Measurements from ENCODE around the gene TGIF2.

The TGIF2 gene

GRCh38 chr20:36587388-36588070 is 14.1 kb downstream of the TGIF2 start:
- no peak overlapping the region for H3K4me3 ChIP-seq (ENCODE audit: low read depth, low read length, poor library complexity, severe bottlenecking)
- no peaks in the 10 kb centered on the region for H3K9me3 ChIP-seq (ENCODE audit: low read length)
- H3K4me2 ChIP-seq (ENCODE audit: low read length), result no peak overlapping the region
- H3K27me3 ChIP-seq (ENCODE audit: insufficient read depth, low read length), result no peaks in the 10 kb centered on the region
- no peaks in the 10 kb centered on the region; the same call in 1 of the 2 replicates for H3F3A ChIP-seq (ENCODE audit: insufficient read depth, low read length)
- peaks cover 8% of the 10 kb centered on the region for H3K4me1 ChIP-seq (ENCODE audit: insufficient read depth, low read length, severe bottlenecking)
- H3K79me2 ChIP-seq (ENCODE audit: insufficient read depth, low read length), result no peaks in the 10 kb centered on the region
- H3K9me2 ChIP-seq (ENCODE audit: low read depth, low read length), result no peaks in the 10 kb centered on the region
- no peaks in the 10 kb centered on the region for H4K20me1 ChIP-seq (ENCODE audit: insufficient read depth, low read length)
- no peak overlapping the region for H3K27ac ChIP-seq (ENCODE audit: low read depth, low read length, poor library complexity, severe bottlenecking)
- H2AFZ ChIP-seq (ENCODE audit: low read length), result no peak overlapping the region
- TF ChIP-seq EZH2 (IDR thresholded peaks at IDR 0.05; ENCODE audit: borderline replicate concordance, low read length) (no peak), CTCF (IDR thresholded peaks at IDR 0.05; ENCODE audit: low read length) (no peak)
- no peak overlapping the region for H3K9ac ChIP-seq (ENCODE audit: low read length)
- H3K36me3 ChIP-seq (ENCODE audit: insufficient read depth, low read length), result peaks cover 50% of the 10 kb centered on the region; the same call in 1 of the 2 replicates

GRCh38 chr20:36591281-36591680 is 17.9 kb downstream of the TGIF2 start:
- H3K27ac ChIP-seq (ENCODE audit: low read depth, low read length, poor library complexity, severe bottlenecking), result peak overlapping the region; percentile 38
- H3K9me2 ChIP-seq (ENCODE audit: low read depth, low read length), result no peaks in the 10 kb centered on the region
- peaks cover 41% of the 10 kb centered on the region for H3K4me1 ChIP-seq (ENCODE audit: insufficient read depth, low read length, severe bottlenecking)

GRCh38 chr20:36591854-36592641 is 18.7 kb downstream of the TGIF2 start:
- Histone ChIP-seq H3K79me2 (ENCODE audit: insufficient read depth, low read length) (no peaks in the 10 kb centered on the region), H3K4me3 (ENCODE audit: low read depth, low read length, poor library complexity, severe bottlenecking) (no peak overlapping the region), H3K27ac (ENCODE audit: low read depth, low read length, poor library complexity, severe bottlenecking) (peak overlapping the region; percentile 38), H3K4me1 (ENCODE audit: insufficient read depth, low read length, severe bottlenecking) (peaks cover 43% of the 10 kb centered on the region), H3K9ac (ENCODE audit: low read length) (no peak overlapping the region), H4K20me1 (ENCODE audit: insufficient read depth, low read length) (no peaks in the 10 kb centered on the region), H3K9me2 (ENCODE audit: low read depth, low read length) (no peaks in the 10 kb centered on the region), H3K36me3 (ENCODE audit: insufficient read depth, low read length) (peaks cover 31% of the 10 kb centered on the region; the same call in 1 of the 2 replicates), H3K4me2 (ENCODE audit: low read length) (no peak overlapping the region), H3F3A (ENCODE audit: insufficient read depth, low read length) (0 out of 2 replicates have a peak, but pooled peaks cover 4% of the 10 kb centered on the region), H3K27me3 (ENCODE audit: insufficient read depth, low read length) (no peaks in the 10 kb centered on the region), H3K9me3 (ENCODE audit: low read length) (no peaks in the 10 kb centered on the region), H2AFZ (ENCODE audit: low read length) (no peak overlapping the region)
- TF ChIP-seq EZH2 (IDR thresholded peaks at IDR 0.05; ENCODE audit: borderline replicate concordance, low read length) (no peak), CTCF (IDR thresholded peaks at IDR 0.05; ENCODE audit: low read length) (peak; percentile 26; the same call in 1 of the 2 replicates)

More at GRCh38 chr20:36591281-36591680, 17.9 kb downstream of the TGIF2 start:
- Histone ChIP-seq H2AFZ (ENCODE audit: low read length) (no peak overlapping the region), H3K36me3 (ENCODE audit: insufficient read depth, low read length) (peaks cover 31% of the 10 kb centered on the region; the same call in 1 of the 2 replicates), H3F3A (ENCODE audit: insufficient read depth, low read length) (0 out of 2 replicates have a peak, but pooled peaks cover 4% of the 10 kb centered on the region), H3K9ac (ENCODE audit: low read length) (no peak overlapping the region), H3K79me2 (ENCODE audit: insufficient read depth, low read length) (no peaks in the 10 kb centered on the region), H3K4me3 (ENCODE audit: low read depth, low read length, poor library complexity, severe bottlenecking) (no peak overlapping the region), H3K27me3 (ENCODE audit: insufficient read depth, low read length) (no peaks in the 10 kb centered on the region), H4K20me1 (ENCODE audit: insufficient read depth, low read length) (no peaks in the 10 kb centered on the region), H3K9me3 (ENCODE audit: low read length) (no peaks in the 10 kb centered on the region), H3K4me2 (ENCODE audit: low read length) (no peak overlapping the region)
- TF ChIP-seq EZH2 (IDR thresholded peaks at IDR 0.05; ENCODE audit: borderline replicate concordance, low read length), result no peak
- TF ChIP-seq CTCF (IDR thresholded peaks at IDR 0.05; ENCODE audit: low read length), result no peak
